Bronchial epithelial cell (primary cell): ENCODE data around the gene KLHDC9. TPM values are rescaled to one million over a fixed set of nuclear protein-coding genes. Genes with fewer than 3 reads are reported as not detected.

Experiments used
- DNase-seq: peaks from one replicate; pipeline ENCODE4 v3.0.0-alpha.2; 2010; ENCODE audit warnings: low read depth
- FAIRE-seq: peaks from 2 replicates; lab custom pipeline; 2011; peaks lifted over from hg19 to GRCh38; lab: Jason Lieb, UNC
- H3K27me3 ChIP-seq: 2 replicates; pipeline ENCODE4 v1.5.1; 2011; ENCODE audit warnings: low read length; ENCODE audit not compliant: control insufficient read depth, insufficient read depth
- H3K36me3 ChIP-seq: 2 replicates; pipeline ENCODE4 v1.5.1; 2011; ENCODE audit warnings: low read length; ENCODE audit not compliant: control insufficient read depth, insufficient read depth
- H3K4me3 ChIP-seq: 2 replicates; pipeline ENCODE4 v1.5.1; 2011; ENCODE audit warnings: mild to moderate bottlenecking, low read depth, low read length, control low read depth
- total RNA-seq: library from RNA; depleted of rRNA; stranded (reverse); fragments of >200 nt; gene quantifications from 2 replicates; pipeline ENCODE4 v1.2.1, GENCODE V29; 2014
- TF ChIP-seq, protein P1 (sequence below): IDR thresholded peaks from 2 replicates; pipeline ENCODE4 v1.5.1; 2011; ENCODE audit warnings: mild to moderate bottlenecking, moderate library complexity, low read length, control low read depth, inconsistent platforms; ENCODE audit not compliant: insufficient read depth, severe bottlenecking

Gene KLHDC9
- total RNA-seq, 1 donor from 2014 or later, result 1.3 TPM

DNA sequence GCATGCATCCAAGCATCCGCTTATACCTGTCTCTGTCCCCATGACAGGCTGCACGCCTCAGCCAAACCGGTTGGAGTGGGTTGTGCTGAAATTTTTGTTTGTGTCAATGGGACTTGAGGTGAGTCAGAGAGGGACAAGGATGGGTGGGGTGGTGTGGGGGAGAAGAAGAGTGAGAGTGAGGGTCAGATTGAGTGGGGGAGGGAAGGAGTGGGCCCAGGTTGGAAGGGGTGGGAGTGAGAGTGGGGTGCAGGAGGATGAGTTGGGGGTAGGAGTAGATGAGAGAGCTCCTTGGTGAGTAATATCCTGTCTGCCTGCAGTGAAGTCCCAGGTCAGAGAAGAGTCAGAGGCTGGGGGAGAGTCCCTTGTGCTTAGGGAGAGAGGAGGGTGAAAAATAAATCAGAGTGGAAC lies 5.5 kb upstream of the KLHDC9 start:
- H3K4me3 ChIP-seq, result no peak overlapping the region
- H3K27me3 ChIP-seq, result no peaks in the 10 kb centered on the region
- no peak for FAIRE-seq
- DNase-seq, result peak; percentile 83
- no peaks in the 10 kb centered on the region for H3K36me3 ChIP-seq
- TF ChIP-seq, protein P1, sequence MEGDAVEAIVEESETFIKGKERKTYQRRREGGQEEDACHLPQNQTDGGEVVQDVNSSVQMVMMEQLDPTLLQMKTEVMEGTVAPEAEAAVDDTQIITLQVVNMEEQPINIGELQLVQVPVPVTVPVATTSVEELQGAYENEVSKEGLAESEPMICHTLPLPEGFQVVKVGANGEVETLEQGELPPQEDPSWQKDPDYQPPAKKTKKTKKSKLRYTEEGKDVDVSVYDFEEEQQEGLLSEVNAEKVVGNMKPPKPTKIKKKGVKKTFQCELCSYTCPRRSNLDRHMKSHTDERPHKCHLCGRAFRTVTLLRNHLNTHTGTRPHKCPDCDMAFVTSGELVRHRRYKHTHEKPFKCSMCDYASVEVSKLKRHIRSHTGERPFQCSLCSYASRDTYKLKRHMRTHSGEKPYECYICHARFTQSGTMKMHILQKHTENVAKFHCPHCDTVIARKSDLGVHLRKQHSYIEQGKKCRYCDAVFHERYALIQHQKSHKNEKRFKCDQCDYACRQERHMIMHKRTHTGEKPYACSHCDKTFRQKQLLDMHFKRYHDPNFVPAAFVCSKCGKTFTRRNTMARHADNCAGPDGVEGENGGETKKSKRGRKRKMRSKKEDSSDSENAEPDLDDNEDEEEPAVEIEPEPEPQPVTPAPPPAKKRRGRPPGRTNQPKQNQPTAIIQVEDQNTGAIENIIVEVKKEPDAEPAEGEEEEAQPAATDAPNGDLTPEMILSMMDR, result no peak

DNA sequence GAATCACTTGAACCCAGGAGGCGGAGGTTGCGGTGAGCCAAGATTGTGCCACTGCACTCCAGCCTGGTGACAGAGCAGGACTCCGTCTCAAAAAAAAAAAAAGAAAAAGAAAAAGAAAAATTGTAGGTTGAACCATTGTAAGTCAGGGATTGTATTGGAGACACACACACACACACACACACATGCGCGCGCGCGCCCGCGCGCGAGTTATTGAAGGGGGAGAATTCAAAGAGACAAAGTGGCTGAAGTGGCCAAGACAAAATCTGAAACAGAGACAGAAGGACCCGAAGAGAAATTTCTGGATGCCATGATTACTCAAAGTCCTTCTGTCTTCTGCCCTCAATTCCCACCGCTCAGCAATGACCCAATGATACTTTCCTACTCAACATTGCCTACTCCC lies 3.7 kb upstream of the KLHDC9 start:
- Histone ChIP-seq H3K36me3 (no peaks in the 10 kb centered on the region), H3K27me3 (no peaks in the 10 kb centered on the region), H3K4me3 (no peak overlapping the region)
- FAIRE-seq, result no peak
- TF ChIP-seq, protein P1, result no peak
- no peak for DNase-seq

DNA sequence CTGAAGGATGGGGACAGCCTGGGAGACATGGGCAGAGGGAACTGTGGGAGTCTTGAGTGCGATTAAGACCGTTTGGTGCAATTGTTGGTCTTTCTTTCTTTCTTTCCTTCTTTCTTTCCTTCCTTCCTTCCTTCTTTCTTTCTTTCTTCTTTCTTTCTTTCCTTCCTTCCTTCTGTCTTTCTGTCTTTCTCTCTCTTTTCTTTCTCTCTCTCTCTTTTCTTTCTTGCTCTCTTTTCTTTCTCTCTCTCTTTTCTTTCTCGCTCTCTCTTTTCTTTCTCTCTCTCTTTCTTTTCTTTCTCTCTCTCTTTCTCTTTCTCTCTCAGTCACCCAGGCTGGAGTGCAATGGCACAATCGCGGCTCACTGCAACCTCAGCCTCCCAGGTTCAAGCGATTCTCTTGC lies 2.9 kb upstream of the KLHDC9 start:
- Histone ChIP-seq H3K36me3 (no peaks in the 10 kb centered on the region), H3K4me3 (no peak overlapping the region), H3K27me3 (no peaks in the 10 kb centered on the region)
- TF ChIP-seq, protein P1, result no peak
- DNase-seq, result no peak
- FAIRE-seq, result no peak

DNA sequence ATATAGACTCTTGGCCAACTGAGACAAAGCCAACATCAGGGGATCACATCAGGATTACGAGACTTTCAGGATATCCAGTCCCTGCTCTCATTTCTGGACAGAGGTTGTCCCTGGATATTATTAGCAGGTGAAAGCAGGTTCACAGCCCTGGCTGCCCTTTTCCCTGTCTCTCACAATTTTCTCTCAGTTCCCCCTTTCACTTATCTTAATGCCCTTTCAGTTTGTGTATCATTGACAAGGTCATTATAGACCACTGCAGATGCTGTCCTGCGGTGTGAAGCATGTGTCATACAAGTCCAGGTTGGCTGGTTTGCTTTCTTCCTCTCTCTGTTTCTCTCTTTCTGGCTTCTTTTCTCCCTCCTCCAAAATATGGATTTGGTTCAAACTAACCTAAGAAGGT lies 2.1 kb upstream of the KLHDC9 start:
- DNase-seq (no peak), FAIRE-seq (no peak)
- no peaks in the 10 kb centered on the region for H3K27me3 ChIP-seq
- H3K4me3 ChIP-seq, result no peak overlapping the region
- TF ChIP-seq, protein P1, result no peak
- H3K36me3 ChIP-seq, result no peaks in the 10 kb centered on the region

DNA sequence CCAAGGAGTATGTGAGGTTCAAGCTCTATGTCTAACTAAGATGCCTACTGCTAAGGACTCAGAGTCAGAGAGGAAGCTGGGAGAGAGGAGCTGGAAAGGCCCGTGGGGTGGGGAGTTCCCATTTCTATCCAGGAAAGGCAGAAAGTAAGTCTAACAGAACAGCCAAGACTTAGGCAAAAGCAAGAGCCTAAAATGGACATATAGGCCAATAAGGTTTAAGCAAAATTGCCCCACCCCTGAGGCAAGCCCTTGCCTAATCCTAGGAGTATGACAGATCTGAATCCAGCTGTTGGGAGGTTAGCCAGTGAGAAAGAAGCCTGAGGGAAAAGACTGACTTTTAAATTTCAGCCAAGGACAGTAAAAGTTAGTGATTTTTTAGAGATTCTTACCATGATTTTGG lies 1.6 kb upstream of the KLHDC9 start:
- TF ChIP-seq, protein P1, result no peak
- DNase-seq, result peak; percentile 81
- no peaks in the 10 kb centered on the region for H3K27me3 ChIP-seq

DNA sequence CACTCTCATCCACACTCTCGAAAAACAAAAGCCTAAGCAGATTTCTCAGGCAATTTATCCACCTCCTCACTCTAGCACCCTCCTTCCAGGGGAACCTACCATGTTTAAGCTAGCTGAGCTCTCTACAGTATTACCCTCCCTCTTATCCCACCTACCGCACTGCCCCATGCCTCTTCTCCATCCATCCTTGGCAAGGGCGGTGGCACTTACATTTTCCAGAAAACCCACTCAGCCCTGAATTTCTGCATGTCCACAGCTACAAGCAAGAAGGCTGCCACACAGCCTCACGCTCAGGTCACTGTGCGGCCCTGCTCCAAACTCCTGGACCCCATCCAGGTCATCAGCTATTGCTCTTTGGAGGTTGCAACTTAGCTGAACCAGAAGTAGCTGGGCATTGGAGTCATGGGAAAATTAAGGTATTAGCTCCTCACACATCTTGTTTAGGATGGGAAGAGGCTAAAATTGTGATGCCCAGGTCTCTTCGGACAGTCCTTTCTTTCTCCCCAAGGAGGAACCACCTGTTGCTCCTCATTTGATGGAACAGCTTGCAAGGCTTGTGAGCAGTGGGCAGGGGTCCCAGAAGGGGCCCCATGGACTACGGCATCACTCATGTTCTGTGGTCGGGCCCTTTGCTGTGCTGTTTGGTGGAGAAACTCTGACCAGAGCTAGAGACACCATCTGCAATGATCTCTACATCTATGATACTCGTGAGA lies 1.1 kb downstream of the KLHDC9 start:
- TF ChIP-seq, protein P1, result no peak
- no peak for FAIRE-seq
- Histone ChIP-seq H3K4me3 (no peak overlapping the region), H3K27me3 (no peaks in the 10 kb centered on the region), H3K36me3 (peaks cover 6% of the 10 kb centered on the region)
- no peak for DNase-seq

More for the DNA sequence above, 1.6 kb upstream of the KLHDC9 start:
- no peak for FAIRE-seq
- Histone ChIP-seq H3K36me3 (no peaks in the 10 kb centered on the region), H3K4me3 (no peak overlapping the region)
